ENCODE results near the gene ARSA.

Gene ARSA

DNA sequence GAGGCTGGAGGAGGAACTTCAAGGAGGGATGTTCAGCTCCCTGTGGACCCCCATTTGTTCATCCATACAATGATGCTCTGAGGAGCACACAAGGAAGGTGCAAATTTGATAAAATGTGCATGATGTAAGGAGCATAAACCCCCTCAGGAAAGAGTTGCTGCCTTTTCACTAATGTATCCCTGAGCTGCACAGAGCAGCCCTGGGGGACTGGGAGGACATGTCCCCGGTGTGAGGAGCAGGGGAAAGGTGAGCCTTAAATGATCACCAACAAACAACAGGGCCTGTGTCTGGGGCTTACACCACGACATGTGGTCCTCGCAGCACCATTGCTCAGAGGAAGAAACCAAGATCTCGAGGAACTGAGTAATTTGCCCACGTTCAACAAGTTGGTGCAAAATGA, 30.9 kb downstream of the ARSA start:
- TF ChIP-seq CTCF (IDR thresholded peaks at IDR 0.05; ENCODE audit: insufficient read depth, low read depth, low read length, missing control alignments) = no peak
- no peak for DNase-seq (ENCODE audit: low read depth)
- H3K4me3 ChIP-seq (ENCODE audit: low read length) = no peak overlapping the region

DNA sequence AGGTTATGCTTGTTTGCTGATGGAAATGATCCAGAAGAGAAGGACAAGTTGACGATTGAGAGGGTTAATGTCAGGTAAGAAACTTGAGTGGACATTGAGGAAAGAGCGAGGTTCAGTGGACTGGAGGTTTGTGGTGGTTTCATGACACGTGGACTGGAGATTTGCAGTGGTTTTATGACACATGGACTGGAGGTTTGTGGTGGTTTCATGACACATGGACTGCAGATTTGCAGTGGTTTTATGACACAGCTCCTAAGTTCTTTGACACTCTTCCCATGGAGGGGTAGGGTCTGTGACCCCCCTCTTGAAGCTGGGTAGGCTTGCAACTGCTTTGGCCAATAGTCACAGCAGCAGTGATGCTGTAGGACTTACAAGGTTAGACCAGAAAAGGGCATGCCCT, 32.8 kb downstream of the ARSA start:
- no peak for DNase-seq (ENCODE audit: low read depth)
- no peak for TF ChIP-seq CTCF (IDR thresholded peaks at IDR 0.05; ENCODE audit: insufficient read depth, low read depth, low read length, missing control alignments)
- no peak overlapping the region for H3K4me3 ChIP-seq (ENCODE audit: low read length)

DNA sequence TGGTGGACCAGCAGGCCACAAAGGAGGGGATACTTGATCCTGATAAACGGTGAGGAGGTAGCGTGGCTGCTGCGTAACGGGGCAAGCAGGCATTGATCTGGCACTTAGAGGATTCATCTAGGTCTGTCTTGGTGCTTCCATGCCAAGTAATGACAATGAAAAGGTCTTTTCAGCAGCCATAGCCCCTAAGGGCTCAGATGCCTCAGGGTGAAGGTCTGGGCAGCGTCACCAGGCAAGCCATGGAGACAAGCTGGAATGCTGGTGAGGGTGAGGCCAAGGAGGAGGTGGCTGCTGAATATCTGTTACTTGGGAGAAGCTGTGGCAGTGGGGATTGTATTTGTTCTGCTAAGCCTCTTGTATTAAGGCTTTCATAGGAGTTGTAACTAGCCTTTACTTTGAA, 40.5 kb downstream of the ARSA start:
- no peak overlapping the region for H3K4me3 ChIP-seq (ENCODE audit: low read length)
- no peak for DNase-seq (ENCODE audit: low read depth)
- no peak for TF ChIP-seq CTCF (IDR thresholded peaks at IDR 0.05; ENCODE audit: insufficient read depth, low read depth, low read length, missing control alignments)

- no peak overlapping the region for H3K4me3 ChIP-seq (ENCODE audit: low read length)
- no peak for TF ChIP-seq CTCF (IDR thresholded peaks at IDR 0.05; ENCODE audit: insufficient read depth, low read depth, low read length, missing control alignments)
- DNase-seq (ENCODE audit: low read depth) = no peak
Measured at GRCh38 chr22:50586416-50586815, 41.5 kb downstream of the ARSA start.

DNA sequence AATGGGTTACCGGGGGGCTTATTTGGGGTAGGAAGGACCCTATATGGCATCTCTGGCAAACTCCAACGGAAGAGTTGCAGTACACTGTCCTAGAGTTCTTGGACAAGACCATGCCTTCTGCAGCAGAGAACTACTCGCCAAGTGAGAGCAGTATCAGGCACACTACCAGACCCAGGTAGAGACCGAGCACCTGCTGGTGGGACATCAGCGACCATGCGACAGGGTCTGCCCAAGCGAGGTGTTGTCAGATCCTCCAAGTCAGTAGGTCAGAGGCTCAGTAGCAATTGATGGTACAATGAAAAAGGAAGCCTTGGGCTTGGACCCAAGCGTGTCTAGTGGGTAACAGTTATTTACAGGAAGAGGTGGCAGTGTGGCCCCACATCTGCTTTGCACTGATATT, 42.2 kb downstream of the ARSA start:
- H3K4me3 ChIP-seq (ENCODE audit: low read length) = no peak overlapping the region
- no peak for TF ChIP-seq CTCF (IDR thresholded peaks at IDR 0.05; ENCODE audit: insufficient read depth, low read depth, low read length, missing control alignments)
- DNase-seq (ENCODE audit: low read depth) = no peak

GRCh38 chr22:50585238-50585637, 42.7 kb downstream of the ARSA start:
- DNase-seq (ENCODE audit: low read depth) = no peak
- no peak overlapping the region for H3K4me3 ChIP-seq (ENCODE audit: low read length)
- TF ChIP-seq CTCF (IDR thresholded peaks at IDR 0.05; ENCODE audit: insufficient read depth, low read depth, low read length, missing control alignments) = no peak
